Ascending aorta (tissue), 2 donors: ENCODE data around the gene IWS1. TPM values are rescaled to one million over a fixed set of nuclear protein-coding genes. Genes with fewer than 3 reads are reported as not detected.

Source experiments
- DNase-seq, 2 donors: peaks; one replicate each; pipeline ENCODE4 v3.0.0-alpha.2; 2019; ENCODE audit warnings: low spot score in 2 of 2
- H3K27ac ChIP-seq, 2 donors: fragments of 200-600 bp; sonication (generic); one replicate each; pipeline ENCODE4 v1.5.1; 2016 to 2017; ENCODE audit warnings: mild to moderate bottlenecking in 1 of 2
- H3K27me3 ChIP-seq: fragments of 200-600 bp; sonication (generic); one replicate; pipeline ENCODE4 v1.5.1; 2017
- H3K36me3 ChIP-seq, 2 donors: fragments of 200-600 bp; sonication (generic); one replicate each; pipeline ENCODE4 v1.5.1; 2016
- H3K4me1 ChIP-seq, 2 donors: fragments of 200-600 bp; sonication (generic); one replicate each; pipeline ENCODE4 v1.5.1; 2016 to 2017; ENCODE audit warnings: mild to moderate bottlenecking in 1 of 2
- H3K4me3 ChIP-seq, 2 donors: fragments of 200-600 bp; sonication (generic); one replicate each; pipeline ENCODE4 v1.5.1; 2016 to 2017; ENCODE audit warnings: mild to moderate bottlenecking in 1 of 2
- H3K9me3 ChIP-seq, 2 donors: fragments of 200-600 bp; sonication (generic); one replicate each; pipeline ENCODE4 v1.5.1; 2016
- CTCF ChIP-seq, 3 experiments: fragments of 200-600 bp in 2 of 3; fragments of 450-650 bp in 1 of 3; sonication (generic) in 2 of 3; IDR thresholded peaks; one replicate each; pipeline ENCODE4 v1.5.1; 2016 to 2019; ENCODE audit warnings: antibody characterized with exemption in 3 of 3, mild to moderate bottlenecking in 1 of 3, moderate library complexity in 1 of 3
- intact Hi-C: fragments of 100-400 bp; cut with DNase I; formaldehyde crosslinking; loops from one replicate; pipeline ENCODE4 v1.15.1; 2023
- total RNA-seq: library from RNA; depleted of rRNA; stranded (reverse); fragments of >200 nt; gene quantifications from one replicate; pipeline ENCODE4 v1.1.0, GENCODE V29; 2016

The IWS1 gene
- total RNA-seq, 1 donor from 2014 or later, result 54.6 TPM

- Histone ChIP-seq H3K4me3 (no peak overlapping the region), H3K4me1 (no peaks in the 10 kb centered on the region), H3K27ac (no peak overlapping the region), H3K9me3 (no peaks in the 10 kb centered on the region), H3K27me3 (no peaks in the 10 kb centered on the region), H3K36me3 (peaks cover 6 to 9% of the 10 kb centered on the region in 2 donors)
- no peak for DNase-seq
- intact Hi-C loops, result no loop called here
- TF ChIP-seq CTCF (IDR thresholded peaks at IDR 0.05), result no peak
Observed at GRCh38 chr2:127469051-127469450, 57.2 kb downstream of the IWS1 start.

- Histone ChIP-seq H3K9me3 (no peaks in the 10 kb centered on the region), H3K4me3 (no peak overlapping the region), H3K27ac (no peak overlapping the region), H3K27me3 (no peaks in the 10 kb centered on the region), H3K36me3 (peaks cover 8 to 12% of the 10 kb centered on the region in 2 donors), H3K4me1 (no peaks in the 10 kb centered on the region)
- no peak for DNase-seq
- intact Hi-C loops, result no loop called here
- TF ChIP-seq CTCF (IDR thresholded peaks at IDR 0.05), result no peak
Observed at GRCh38 chr2:127465258-127465657, 61.0 kb downstream of the IWS1 start.

GRCh38 chr2:127464470-127465257, 61.6 kb downstream of the IWS1 start:
- no peak for TF ChIP-seq CTCF (IDR thresholded peaks at IDR 0.05)
- Histone ChIP-seq H3K27me3 (no peaks in the 10 kb centered on the region), H3K9me3 (no peaks in the 10 kb centered on the region), H3K4me3 (no peak overlapping the region), H3K36me3 (peaks cover 9 to 11% of the 10 kb centered on the region in 2 donors), H3K27ac (no peak overlapping the region), H3K4me1 (no peaks in the 10 kb centered on the region)
- intact Hi-C loops, result no loop called here
- DNase-seq, result no peak

- DNase-seq, result no peak
- Histone ChIP-seq H3K4me1 (no peaks in the 10 kb centered on the region), H3K9me3 (no peaks in the 10 kb centered on the region), H3K4me3 (no peak overlapping the region), H3K27ac (no peak overlapping the region), H3K27me3 (no peaks in the 10 kb centered on the region), H3K36me3 (peaks cover 2 to 5% of the 10 kb centered on the region in 2 donors)
- no peak for TF ChIP-seq CTCF (IDR thresholded peaks at IDR 0.05)
- intact Hi-C loops, result no loop called here
Observed at GRCh38 chr2:127463155-127463991, 62.9 kb downstream of the IWS1 start.

GRCh38 chr2:127462461-127462860, 63.8 kb downstream of the IWS1 start:
- no peaks in the 10 kb centered on the region for H3K4me1 ChIP-seq
- no peak for TF ChIP-seq CTCF (IDR thresholded peaks at IDR 0.05)
- H3K9me3 ChIP-seq, result no peaks in the 10 kb centered on the region
- intact Hi-C loops, result no loop called here
- peaks cover 2 to 5% of the 10 kb centered on the region in 2 donors for H3K36me3 ChIP-seq
- DNase-seq, result no peak
- H3K27me3 ChIP-seq, result no peaks in the 10 kb centered on the region
- H3K27ac ChIP-seq, result no peak overlapping the region
- H3K4me3 ChIP-seq, result no peak overlapping the region
